GM21381 (cell line): ENCODE results near the gene PLCB4.

Source experiments
- ATAC-seq: cut with Tn5 transposase; IDR thresholded peaks from one replicate; pipeline ENCODE4 v1.9.1; 2021; ENCODE audit warnings: mild to moderate bottlenecking, moderate library complexity; ENCODE audit not compliant: unreplicated experiment

Gene PLCB4

DNA sequence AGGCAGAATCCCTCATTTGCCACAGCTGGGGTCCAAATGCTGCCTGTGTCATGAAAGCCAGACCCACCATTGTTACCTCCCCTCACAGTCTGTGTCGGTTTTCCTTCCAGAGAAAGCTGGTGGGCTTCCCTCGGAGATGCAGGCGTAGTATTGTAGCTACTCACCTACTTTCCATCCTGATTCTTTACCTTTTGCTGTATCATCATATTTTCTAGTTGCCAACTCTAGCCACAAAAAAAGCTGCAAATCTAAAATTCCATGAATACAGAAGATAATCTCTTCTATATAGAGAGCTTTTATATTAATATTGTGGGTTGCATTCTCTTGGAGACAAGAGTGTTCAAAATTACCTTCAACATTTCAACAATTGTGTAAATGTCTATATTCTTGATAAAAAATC is 347.5 kb downstream of the PLCB4 start:
- no peak for ATAC-seq

DNA sequence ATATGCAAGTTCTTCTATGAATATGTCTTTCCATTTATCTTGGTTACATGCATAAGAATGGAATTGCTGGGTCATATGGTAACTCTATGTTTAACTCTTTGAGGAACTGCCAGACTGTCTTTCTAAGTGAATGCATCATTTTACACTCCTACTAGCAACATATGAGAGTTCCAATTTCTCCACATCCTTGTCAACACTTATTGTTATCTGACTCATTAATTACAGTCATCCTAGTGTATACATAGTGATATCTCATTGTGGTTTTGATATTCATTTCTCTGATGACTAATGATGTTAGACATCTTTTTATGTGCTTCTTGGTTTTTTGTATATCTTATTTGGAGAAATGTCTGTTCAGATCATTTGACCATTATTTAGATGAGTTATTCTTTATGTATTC is 348.8 kb downstream of the PLCB4 start:
- ATAC-seq: no peak

DNA sequence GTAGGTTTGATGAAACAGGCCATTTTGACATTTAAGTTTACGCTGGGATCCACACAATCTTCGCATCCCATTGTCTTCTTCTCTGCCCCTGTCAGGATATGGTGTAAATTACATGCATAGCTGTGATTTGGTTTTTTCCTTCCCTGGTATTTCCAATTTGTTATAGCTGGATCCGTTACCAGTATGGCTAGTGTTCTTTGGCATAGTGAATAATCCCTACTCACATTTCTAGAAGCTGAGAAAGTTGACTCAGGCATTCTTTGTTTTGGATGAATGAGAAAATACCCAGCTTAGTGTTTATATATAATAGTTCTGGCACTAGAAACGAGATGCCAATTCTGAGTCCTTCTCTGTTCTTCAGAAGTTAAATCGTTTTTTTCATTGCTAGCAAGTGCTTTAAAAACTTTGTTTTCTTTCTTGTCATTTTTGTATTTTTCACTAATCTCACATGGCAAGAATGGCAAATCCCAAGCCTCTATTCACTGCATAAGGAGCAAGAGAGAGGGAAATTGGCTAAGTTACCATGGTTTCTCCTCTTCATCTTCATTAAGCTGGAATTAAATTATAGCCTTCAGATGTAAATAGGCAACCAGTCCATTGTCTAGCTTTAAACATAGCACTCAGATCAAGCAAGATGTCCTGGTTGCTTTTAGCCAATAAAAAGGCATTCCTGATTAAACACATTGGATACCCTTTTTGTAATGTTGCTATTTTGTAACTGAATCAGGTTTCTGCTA is 353.6 kb downstream of the PLCB4 start:
- no peak for ATAC-seq

DNA sequence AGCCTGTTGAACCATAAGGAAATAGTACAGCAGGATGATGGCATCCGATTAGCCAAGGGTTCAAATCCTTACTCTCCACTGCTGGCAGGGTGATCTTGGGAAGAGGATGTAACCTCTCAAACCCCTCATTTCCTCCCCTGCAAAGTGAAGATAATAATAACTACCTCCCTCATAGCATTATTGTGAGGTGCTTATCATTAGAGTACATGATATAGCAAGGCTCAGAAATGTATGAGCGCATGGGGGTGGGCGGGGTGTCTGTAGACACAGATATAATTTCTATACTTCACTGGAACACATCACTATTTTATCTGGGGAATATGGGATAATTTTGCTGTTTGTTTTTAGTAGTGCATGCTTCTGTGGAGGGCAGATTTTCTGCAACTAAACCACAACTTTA is 355.7 kb downstream of the PLCB4 start:
- ATAC-seq: no peak

DNA sequence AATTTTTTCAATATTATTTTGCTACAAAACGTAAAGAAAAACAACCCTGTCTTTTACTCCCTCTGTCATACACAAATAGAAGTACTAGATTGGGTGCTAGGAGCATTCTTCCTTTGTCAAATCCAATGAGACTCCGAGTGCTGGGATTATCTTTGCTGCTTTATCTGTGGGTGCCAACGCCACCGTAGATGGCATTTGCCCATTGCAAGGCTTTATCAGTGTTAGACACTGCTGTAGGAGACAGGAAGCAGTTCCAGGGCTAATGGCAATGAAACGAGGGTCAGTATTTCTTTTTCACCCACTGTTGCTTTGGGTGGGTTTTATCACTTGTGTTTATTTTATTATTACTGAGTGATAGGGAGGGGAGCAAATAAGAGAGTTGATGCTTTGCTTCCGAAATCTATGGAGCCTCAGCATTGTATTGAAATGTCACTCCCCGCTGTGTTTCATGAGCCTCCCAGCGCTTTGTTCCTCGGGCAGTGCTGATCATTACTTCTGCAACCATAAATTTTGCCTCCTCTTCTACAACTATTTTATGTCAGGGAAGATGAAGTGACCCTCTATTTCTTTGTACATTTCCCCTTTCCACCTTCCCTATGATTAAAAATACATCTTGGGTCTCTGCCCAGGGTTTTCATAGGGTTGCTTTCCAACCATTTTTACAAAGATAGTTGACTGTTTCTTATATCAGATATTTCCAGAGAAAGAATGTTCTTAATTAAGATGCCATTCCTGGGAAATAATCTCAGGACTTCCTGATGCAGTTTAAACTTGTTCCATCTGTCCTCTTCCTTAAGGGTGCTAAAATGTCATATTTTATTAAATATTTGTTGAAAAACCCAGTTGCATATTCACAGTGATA is 358.8 kb downstream of the PLCB4 start:
- ATAC-seq: no peak

DNA sequence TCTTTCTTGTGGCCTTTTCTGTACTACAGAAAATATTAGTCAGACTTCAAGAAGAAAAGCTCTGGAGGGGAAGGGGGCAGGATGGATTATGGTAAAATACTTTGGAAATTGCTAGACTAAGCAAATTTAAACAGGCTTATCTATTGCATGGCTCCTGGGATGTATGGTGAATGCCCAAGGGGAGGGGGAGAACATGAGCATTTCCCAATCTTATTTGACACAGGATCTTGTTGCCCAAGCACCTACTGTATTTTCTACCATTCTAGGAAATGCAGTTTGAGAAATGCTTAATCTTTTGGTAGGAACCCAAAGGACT is 359.4 kb downstream of the PLCB4 start:
- no peak for ATAC-seq

DNA sequence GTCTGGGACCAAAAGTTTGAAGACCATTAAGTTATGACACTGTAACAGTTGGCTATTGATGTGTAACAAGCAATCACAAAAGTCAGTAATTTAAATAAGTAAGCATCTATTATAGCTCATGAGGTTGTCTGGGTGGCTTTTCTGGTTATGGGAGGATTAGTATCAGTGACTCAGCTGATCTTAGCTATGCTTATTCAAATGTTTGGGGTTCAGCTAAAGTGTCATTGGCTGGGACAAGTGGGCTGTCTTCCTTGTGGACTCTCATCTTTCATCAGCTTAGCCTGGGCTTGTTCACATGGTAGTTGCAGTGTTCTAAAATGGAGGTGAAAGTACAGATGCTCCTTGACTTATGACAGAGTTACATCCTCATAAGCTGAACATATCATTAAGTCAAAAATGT is 370.9 kb downstream of the PLCB4 start:
- ATAC-seq: no peak

DNA sequence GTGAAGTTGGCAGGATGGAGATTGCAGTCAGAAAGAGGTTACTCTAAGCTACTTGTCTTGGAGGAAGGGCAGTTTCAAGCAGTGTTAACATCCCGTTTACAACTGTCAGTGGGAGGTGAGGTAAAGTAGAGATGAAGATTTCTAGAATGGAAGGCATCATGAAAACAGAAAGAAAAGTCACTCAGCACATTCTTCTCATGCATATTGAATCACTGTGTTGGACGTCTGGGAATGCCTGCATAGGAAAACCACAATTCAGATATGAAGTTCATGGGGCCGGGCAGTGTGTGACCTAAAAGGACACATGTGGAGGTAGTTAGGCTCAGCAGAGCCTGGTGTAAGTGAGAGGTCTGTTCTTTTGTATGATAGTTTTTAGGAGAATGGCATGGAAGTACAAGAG is 372.0 kb downstream of the PLCB4 start:
- ATAC-seq: no peak

DNA sequence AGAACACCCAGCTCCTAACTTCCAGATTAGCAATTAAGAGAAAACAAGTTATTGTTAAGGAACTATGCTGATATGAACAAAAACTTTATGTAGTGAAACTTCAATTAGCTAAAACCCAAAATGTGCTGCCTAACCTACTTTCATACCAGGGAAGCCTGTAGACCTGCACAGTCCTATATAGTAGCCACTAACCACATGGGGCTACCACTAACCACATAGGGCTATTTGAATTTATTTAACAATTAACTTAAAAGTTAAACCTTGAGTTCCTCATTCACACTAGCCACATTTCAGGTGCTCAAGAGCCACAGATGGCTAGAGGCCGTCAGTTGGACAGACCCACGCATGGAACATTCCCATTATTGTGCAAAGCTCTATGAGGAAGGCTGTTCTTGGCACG is 373.1 kb downstream of the PLCB4 start:
- peak; percentile 84 for ATAC-seq

DNA sequence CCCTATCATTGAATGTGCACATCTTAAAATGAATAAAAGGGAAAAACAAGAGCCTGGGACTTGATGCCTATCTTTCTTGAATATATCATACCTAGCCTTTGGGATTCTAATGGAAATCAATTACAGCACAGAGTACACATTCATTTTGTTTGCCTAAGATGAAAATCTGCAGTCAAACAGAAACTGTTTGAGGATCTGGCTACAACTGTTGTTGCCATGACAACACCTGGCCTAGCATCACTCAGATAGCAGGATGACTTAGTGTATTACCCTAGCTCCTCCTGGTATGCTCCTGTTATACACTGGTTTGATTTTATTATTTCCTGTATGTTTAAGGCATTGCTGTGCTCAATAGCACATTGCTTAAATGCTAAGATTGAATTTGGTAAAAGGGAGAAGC is 374.0 kb downstream of the PLCB4 start:
- ATAC-seq: no peak

DNA sequence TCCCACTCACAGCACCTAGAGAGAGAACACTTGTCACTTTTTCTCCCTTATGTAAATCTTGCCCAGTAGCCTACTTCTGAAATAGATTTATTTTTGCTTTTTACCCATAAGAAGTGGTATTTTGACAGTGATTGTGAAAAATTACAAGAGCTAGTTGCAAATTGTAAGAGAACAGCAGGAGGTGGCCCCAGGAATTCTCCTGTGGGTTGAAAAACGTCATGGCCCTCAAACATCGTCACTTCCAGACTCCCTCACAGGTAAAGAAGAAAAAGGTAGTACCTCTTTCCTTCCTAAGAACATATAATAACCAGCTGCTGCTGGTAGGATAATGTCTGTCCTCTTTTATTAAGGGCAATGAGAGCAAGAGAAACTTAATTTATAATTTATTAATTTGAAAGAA is 376.0 kb downstream of the PLCB4 start:
- ATAC-seq: no peak

DNA sequence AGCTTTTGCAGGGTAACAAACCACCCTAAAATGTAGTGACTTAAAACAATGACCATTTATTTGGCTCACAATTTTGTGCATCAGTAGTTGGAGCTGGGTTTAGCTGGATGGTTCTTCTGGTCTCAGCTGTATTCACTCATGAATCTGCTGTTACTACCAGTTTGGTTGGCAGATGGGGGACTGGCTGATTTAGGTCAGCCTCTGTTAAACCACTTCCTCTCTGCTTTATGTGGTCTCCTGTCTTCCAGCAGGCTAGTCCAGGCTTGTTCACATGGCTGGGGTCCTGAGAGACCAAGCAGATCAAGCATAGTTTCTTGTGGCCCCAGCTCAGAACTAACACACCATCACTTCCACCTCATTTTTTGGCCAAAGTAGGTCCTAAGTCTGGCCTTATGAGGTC is 378.3 kb downstream of the PLCB4 start:
- no peak for ATAC-seq

DNA sequence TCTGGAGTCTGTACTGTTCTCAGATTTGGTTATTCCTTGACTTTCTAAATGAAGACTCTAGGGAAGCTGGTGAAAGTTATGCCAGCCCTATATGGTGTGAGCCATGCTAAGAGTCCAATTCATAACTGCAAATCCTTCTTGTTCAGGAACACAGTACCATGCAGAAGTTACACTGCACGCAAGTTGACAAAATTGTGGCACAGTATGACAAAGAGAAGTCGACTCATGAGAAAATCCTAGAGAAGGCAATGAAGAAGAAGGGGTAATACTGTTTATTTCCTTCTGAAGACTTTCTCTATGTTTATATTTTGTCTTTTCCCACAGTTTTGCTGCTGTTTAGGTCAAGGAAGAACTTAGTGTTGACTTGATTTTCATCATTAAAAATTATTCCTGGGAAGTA is 384.3 kb downstream of the PLCB4 start:
- ATAC-seq: no peak

DNA sequence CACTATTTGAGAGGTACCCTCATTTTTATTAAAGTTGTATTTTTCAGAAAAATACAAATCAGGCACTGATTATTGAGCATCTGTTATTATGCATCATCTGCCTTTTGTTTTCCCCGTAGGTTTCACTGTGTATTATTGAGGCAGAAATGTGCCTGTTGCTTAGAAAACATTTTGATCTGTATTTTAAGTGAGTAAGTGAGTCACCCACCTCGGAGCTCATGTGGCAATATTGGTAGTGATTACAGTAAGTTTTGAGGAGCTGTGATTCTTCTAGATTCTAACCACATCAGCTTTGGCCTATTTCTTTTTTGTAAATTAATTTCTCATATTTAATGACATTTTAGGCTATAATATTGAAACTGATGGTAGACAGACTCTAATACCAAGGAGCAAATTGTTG is 385.9 kb downstream of the PLCB4 start:
- ATAC-seq: no peak

DNA sequence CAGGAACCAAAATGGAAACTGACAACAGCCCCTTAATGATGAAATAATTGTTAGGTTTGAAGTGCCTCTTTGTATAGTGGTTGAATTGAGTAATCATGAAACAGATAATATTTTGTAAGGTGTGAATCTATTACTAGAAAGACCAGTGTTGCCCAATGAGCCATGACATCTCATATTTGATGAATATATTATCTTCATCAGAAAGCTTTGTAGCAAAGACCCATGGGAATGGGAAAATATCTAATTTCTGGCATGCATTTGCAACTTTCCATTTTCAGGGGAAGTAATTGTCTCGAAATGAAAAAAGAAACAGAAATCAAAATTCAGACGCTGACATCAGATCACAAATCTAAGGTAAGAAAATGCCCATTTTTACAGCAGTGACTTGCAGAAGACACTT is 388.2 kb downstream of the PLCB4 start:
- no peak for ATAC-seq

DNA sequence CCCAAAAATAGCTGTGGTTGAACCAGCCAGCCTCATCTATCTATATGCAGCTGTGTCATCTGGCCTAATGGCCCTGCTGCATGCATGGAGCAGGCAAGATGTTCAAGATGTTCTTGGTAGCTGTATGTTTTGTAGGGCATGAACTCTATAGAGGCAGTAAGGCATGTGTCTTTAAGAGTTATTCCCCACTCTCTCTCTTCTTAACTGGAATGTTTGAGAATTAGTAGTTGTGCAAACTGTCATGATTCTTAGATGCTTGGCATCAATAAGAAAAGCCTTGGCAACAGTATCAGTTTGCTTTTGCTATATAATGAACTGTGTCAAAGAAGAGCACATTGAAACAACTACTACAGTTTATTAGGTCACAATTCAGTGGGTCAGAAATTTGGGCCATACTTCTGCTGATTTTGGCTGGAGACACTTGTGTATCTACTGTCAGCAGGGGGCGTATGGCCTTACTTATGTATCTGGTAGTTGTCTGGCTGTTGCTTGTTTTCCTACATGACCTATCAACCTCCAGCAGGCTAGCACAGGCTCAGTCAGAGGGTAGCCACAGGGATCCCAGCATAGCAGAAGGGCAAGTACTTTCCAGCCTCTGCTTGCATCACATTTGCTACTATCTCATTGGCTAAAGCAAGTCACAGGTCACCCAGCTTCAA is 389.4 kb downstream of the PLCB4 start:
- no peak for ATAC-seq

DNA sequence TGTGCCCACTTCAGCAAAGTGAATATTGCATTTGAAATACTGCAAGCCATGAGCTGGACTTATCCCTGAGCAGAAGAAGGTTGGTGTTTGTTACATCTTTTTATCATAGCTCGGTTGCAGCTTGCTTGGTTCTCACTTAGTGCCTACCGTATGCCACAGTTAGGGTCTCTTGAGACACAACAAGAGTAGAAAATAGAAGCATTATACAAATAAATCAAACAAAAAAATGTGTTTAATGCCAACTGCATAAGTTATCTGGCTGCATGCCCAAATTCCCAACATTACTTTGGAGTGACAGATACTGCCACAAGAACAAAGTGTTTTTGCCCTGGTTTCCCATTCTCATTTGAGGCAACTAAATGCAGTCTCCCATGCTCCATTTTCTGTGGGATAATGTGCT is 391.6 kb downstream of the PLCB4 start:
- ATAC-seq: no peak

DNA sequence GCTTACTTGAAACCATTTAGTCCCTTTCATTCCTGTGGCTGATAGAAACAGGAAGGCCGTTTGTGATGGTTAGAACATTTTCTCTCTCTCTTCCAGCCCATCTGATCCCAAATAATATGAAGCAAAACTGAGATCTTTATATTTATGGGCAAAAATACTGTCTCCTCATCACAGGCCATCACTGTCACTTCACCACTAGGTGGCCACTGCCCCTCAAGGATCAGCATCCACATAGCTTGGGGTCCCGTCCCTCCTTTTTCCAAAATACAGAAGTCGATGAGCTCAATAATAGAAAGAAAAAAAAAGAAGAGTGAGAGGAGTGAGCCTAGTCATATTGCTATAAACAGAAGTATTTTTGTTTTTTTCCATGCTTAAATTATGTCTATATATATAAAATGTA is 399.1 kb downstream of the PLCB4 start:
- ATAC-seq: no peak

DNA sequence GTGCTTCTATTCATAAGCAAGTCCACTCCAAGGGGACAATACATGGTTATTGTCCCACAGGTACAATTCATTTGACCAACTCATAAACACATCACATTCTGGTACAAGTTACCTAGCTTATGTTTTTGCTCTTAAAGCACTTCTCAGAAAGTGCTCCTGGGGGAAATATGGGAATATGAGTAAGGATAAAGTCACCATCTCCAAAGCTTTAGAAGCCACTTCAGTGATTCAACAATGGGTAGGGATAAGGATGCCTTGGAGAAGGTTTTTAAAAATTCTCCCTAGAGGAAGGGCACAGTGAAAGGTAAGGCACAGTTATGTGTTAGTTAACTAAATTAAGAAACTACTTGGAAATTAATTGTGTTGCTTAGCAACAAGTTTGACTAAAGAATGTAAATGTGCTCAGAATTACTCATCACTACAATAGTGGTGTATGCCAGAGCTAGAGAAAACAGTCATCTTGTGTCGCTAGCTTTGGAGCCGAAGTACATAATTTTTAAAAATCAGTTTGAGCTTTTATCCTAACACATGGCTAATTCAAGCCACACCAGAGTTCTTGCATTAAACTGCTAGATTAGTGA is 406.0 kb downstream of the PLCB4 start:
- no peak for ATAC-seq

DNA sequence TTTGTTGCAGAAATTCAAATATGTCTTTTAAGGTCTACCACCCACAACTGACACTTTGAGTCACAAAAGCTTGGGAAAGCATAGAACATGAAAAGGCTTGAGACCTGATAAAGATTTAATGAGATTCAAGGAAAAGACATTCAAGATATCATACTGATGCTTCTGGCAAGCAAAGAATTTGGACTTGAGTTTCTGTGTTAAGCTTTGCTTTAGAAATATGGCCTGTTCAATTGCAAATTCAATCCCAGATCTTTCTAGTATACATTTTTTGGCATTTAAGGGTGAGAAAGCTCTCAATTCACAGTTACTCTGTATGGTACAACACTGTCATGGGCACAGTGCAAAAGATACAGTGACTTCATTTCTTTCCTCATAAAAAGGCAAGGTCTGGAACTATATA is 406.6 kb downstream of the PLCB4 start:
- no peak for ATAC-seq

DNA sequence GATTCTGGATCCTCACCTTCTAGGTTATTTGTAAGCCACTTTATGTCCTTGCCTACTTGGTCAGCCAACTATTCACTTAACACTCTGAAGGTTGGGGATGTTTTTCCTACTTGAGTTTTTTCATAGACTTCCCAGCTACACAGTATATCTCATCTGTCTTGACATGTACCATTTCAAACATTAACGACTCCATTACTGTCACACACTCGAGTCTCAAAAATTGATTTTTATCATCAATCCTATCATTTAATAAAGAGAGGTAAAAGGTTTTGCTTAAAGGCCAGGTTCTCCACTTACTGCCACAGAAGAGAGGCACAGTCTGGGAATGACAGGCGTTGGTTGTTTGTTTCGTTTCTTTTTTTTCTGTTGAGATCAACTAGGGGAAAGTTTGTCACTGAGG is 407.3 kb downstream of the PLCB4 start:
- ATAC-seq: no peak

DNA sequence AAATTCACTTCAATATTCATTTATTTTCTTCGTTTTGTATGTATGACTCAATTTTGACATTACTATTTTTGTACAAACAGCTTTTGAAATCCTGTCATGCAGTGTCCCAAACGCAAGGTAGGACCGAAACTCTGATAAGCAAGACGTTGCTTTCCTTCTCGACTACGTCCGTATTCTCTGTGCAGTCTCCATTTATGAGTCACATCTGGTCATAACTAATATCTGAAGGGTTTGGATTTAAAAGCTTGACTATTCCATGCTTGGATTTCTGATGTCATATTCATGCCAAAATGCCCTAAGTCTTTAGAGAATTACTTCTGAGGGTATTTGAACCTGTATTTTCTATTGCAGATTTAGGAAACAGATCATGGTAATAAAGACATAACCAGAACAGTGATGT is 407.8 kb downstream of the PLCB4 start:
- ATAC-seq: no peak
